Breast epithelium (tissue), 4 donors: Measurements from ENCODE around the gene TMED5. TPM values are rescaled to one million over a fixed set of nuclear protein-coding genes. Genes with fewer than 3 reads are reported as not detected.

Experiments used
- DNase-seq, 2 donors: peaks; one replicate each; pipeline ENCODE4 v3.0.0-alpha.2; 2019; ENCODE audit warnings: low spot score in 2 of 2
- H3K27ac ChIP-seq, 2 donors: fragments of 200-600 bp; sonication (generic) in 1 of 2; one replicate each; pipeline ENCODE4 v1.5.1; 2016 to 2019; ENCODE audit warnings: mild to moderate bottlenecking in 1 of 2
- H3K27me3 ChIP-seq, 2 donors: fragments of 200-600 bp; sonication (generic) in 1 of 2; one replicate each; pipeline versions ENCODE4 v1.5.1 to v1.6.0; 2017 to 2019; ENCODE audit warnings: control low read depth in 1 of 2, mild to moderate bottlenecking in 1 of 2
- H3K36me3 ChIP-seq: fragments of 200-600 bp; one replicate; pipeline ENCODE4 v1.5.1; 2019
- H3K4me1 ChIP-seq, 2 donors: fragments of 200-600 bp; sonication (generic); one replicate each; pipeline ENCODE4 v1.5.1; 2016 to 2019; ENCODE audit warnings: control low read depth in 1 of 2
- H3K4me3 ChIP-seq, 3 donors: fragments of 200-600 bp; sonication (generic); 1 replicate in 2 of 3; 2 replicates in 1 of 3; pipeline ENCODE4 v1.5.1; 2016 to 2019; ENCODE audit warnings: mild to moderate bottlenecking in 3 of 3, moderate library complexity in 2 of 3
- H3K9me3 ChIP-seq, 2 donors: fragments of 200-600 bp; sonication (generic) in 1 of 2; one replicate each; pipeline ENCODE4 v1.5.1; 2016 to 2019; ENCODE audit warnings: control low read depth in 1 of 2
- CTCF ChIP-seq, 3 donors: fragments of 450-650 bp; IDR thresholded peaks; one replicate each; pipeline ENCODE4 v1.5.1; 2016 to 2017; ENCODE audit warnings: antibody characterized with exemption in 3 of 3, mild to moderate bottlenecking in 3 of 3, moderate library complexity in 3 of 3
- POLR2A ChIP-seq: fragments of 450-650 bp; IDR thresholded peaks from one replicate; pipeline ENCODE4 v1.6.1; 2016; ENCODE audit warnings: antibody characterized with exemption, mild to moderate bottlenecking, moderate library complexity
- POLR2AphosphoS5 ChIP-seq, 3 donors: sonication (generic); formaldehyde crosslinking; IDR thresholded peaks; one replicate each; pipeline ENCODE4 v1.6.1; 2017; ENCODE audit warnings: antibody characterized with exemption in 3 of 3
- intact Hi-C: fragments of 100-400 bp; cut with DNase I; formaldehyde crosslinking; loops from one replicate; pipeline ENCODE4 v1.15.1; 2023; ENCODE audit warnings: low total_unique reads
- total RNA-seq, 3 donors: library from RNA; depleted of rRNA; stranded (reverse); fragments of >200 nt; gene quantifications; one replicate each; pipeline ENCODE4 v1.1.0, GENCODE V29; 2016

Gene TMED5
- total RNA-seq, 3 donors from 2014 or later, result 89.1 to 98.3 (median 97.0) TPM

GRCh38 chr1:93159337-93159736 lies 20.9 kb downstream of the TMED5 start:
- H3K4me1 ChIP-seq, result no peaks in the 10 kb centered on the region
- no peaks in the 10 kb centered on the region for H3K27me3 ChIP-seq
- H3K4me3 ChIP-seq, result no peak overlapping the region
- no peaks in the 10 kb centered on the region for H3K36me3 ChIP-seq
- no peak for DNase-seq
- intact Hi-C loops, result no loop called here
- no peaks in the 10 kb centered on the region for H3K9me3 ChIP-seq
- TF ChIP-seq CTCF (IDR thresholded peaks at IDR 0.05) (no peak), POLR2AphosphoS5 (IDR thresholded peaks at IDR 0.05) (no peak), POLR2A (no peak)
- no peak overlapping the region for H3K27ac ChIP-seq

- Histone ChIP-seq H3K4me3 (no peak overlapping the region), H3K9me3 (no peaks in the 10 kb centered on the region), H3K4me1 (no peaks in the 10 kb centered on the region), H3K27ac (no peak overlapping the region), H3K36me3 (no peaks in the 10 kb centered on the region), H3K27me3 (no peaks in the 10 kb centered on the region)
- no peak for DNase-seq
- TF ChIP-seq POLR2A (no peak), POLR2AphosphoS5 (IDR thresholded peaks at IDR 0.05) (no peak), CTCF (IDR thresholded peaks at IDR 0.05) (no peak)
- intact Hi-C loops, result no loop called here
Observed at GRCh38 chr1:93155335-93155734, 24.9 kb downstream of the TMED5 start.

- Histone ChIP-seq H3K4me1 (no peaks in the 10 kb centered on the region), H3K36me3 (no peaks in the 10 kb centered on the region), H3K4me3 (no peak overlapping the region), H3K27ac (no peak overlapping the region), H3K9me3 (no peaks in the 10 kb centered on the region), H3K27me3 (no peaks in the 10 kb centered on the region)
- TF ChIP-seq POLR2AphosphoS5 (IDR thresholded peaks at IDR 0.05) (no peak), CTCF (IDR thresholded peaks at IDR 0.05) (no peak), POLR2A (no peak)
- DNase-seq, result no peak
- intact Hi-C loops, result no loop called here
Observed at GRCh38 chr1:93154898-93155297, 25.3 kb downstream of the TMED5 start.

GRCh38 chr1:93152835-93153234 lies 27.4 kb downstream of the TMED5 start:
- Histone ChIP-seq H3K9me3 (no peaks in the 10 kb centered on the region), H3K4me1 (no peaks in the 10 kb centered on the region), H3K27me3 (no peaks in the 10 kb centered on the region), H3K27ac (no peak overlapping the region), H3K36me3 (no peaks in the 10 kb centered on the region), H3K4me3 (no peak overlapping the region)
- TF ChIP-seq POLR2AphosphoS5 (IDR thresholded peaks at IDR 0.05) (no peak), CTCF (IDR thresholded peaks at IDR 0.05) (no peak), POLR2A (no peak)
- no peak for DNase-seq
- intact Hi-C loops, result no loop called here

- H3K36me3 ChIP-seq, result no peaks in the 10 kb centered on the region
- no peaks in the 10 kb centered on the region for H3K9me3 ChIP-seq
- H3K4me1 ChIP-seq, result no peaks in the 10 kb centered on the region
- no peak overlapping the region for H3K27ac ChIP-seq
- DNase-seq, result no peak
- H3K4me3 ChIP-seq, result no peak overlapping the region
- no peaks in the 10 kb centered on the region for H3K27me3 ChIP-seq
- no peak for TF ChIP-seq CTCF (IDR thresholded peaks at IDR 0.05)
- TF ChIP-seq POLR2AphosphoS5 (IDR thresholded peaks at IDR 0.05), result no peak
- no peak for TF ChIP-seq POLR2A
- intact Hi-C loops, result no loop called here
Observed at GRCh38 chr1:93151474-93151873, 28.7 kb downstream of the TMED5 start.
